Fibroblast of skin of back (primary cell): Measurements from ENCODE around the gene OR13C8. TPM values are rescaled to one million over a fixed set of nuclear protein-coding genes. Genes with fewer than 3 reads are reported as not detected.
A peak's percentile ranks its signal among the peaks of the same experiment; 100 is the strongest.
"Not testable (repeated sequence)": the region's sequence is repeated elsewhere in the genome, so short reads cannot be mapped to it uniquely, and the experiment has no call there.

Source experiments
- DNase-seq: peaks from one replicate; pipeline ENCODE4 v3.0.0-alpha.2; 2013
- polyA plus RNA-seq, 2 experiments: library from polyadenylated mRNA; unstranded; fragments of 120-200 nt; gene quantifications; one replicate each; pipeline ENCODE4 v1.2.1, GENCODE V29; 2013; ENCODE audit not compliant: insufficient read length in 2 of 2

OR13C8 gene
- not detected for polyA plus RNA-seq (2013, experiment 1 of 2; ENCODE audit: insufficient read length)
- not detected for polyA plus RNA-seq (2013, experiment 2 of 2; ENCODE audit: insufficient read length)

DNA sequence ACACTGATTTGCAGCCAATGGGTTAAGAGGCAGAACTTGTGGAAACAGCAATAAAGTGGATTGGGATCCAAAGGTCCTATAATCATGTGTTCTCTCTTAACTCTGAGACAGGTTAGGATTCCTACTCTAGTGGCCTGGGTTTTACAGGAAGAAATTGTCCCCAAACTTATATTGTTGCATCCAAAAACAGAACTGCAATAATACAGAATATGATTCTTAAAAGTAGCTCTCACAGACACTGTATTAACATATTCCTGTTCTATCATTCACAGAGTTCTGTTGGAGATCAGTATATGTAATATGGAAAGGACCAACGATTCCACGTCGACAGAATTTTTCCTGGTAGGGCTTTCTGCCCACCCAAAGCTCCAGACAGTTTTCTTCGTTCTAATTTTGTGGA lies at the start of gene OR13C8:
TSS of gene OR13C8 (plus strand) at position 301 of the 400 bp plus-strand sequence. CDS start at position 301, 0 bp downstream.
- no peak for DNase-seq

- not testable (repeated sequence) for DNase-seq
Measured at GRCh38 chr9:104520241-104520640, 48.7 kb upstream of the OR13C8 start.

DNA sequence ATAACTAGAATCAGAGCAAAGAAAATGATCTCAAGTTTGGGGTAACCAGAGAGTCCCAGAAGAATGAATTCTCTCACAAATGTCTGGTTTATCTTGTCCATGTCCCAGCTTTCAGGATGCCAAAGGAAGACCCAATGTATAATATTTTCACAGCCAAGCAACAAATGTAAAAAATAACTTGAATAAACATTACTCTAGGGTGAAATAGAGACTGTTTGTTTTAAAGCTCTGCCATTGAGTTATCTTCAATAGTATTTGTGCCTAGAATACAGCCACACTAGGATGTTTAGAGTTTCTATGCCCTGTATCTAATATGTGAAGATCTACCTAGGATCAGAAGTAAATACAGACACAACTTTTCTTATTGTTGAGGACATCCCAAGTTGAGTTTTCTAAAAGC lies 41.9 kb upstream of the OR13C8 start, which contains the start of gene OR13C4:
TSS of gene OR13C4 (minus strand) at position 101 of the 400 bp plus-strand sequence. CDS start at position 101, 0 bp downstream.
- no peak for DNase-seq

DNA sequence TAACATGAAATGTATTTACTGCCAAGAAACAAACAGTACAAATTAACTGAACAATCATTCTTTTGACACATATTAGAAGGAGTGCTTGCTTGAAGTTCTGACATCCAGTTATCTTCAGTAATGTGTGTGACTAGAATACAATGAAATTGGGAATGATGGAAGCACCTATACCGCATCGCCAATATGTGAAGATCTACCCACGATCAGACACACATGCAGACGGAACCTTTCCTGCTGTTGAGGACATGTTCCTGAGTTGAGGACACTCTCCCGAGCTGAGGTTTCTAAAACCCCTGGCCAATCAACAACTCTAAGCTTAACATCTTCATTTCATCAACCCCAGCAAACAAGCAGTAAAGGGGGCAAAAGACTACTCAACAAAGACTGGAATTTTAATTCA lies 32.2 kb upstream of the OR13C8 start, which contains the start of gene OR13C3:
TSS of gene OR13C3 (minus strand) at position 101 of the 400 bp plus-strand sequence. CDS start 133 bp downstream, outside the sequence.
- DNase-seq = no peak

GRCh38 chr9:104539275-104539674 lies 29.7 kb upstream of the OR13C8 start:
- DNase-seq = no peak

GRCh38 chr9:104544644-104545043 lies 24.3 kb upstream of the OR13C8 start:
- DNase-seq = no peak

GRCh38 chr9:104553261-104553660 lies 15.7 kb upstream of the OR13C8 start:
- peak; percentile 81 for DNase-seq

DNA sequence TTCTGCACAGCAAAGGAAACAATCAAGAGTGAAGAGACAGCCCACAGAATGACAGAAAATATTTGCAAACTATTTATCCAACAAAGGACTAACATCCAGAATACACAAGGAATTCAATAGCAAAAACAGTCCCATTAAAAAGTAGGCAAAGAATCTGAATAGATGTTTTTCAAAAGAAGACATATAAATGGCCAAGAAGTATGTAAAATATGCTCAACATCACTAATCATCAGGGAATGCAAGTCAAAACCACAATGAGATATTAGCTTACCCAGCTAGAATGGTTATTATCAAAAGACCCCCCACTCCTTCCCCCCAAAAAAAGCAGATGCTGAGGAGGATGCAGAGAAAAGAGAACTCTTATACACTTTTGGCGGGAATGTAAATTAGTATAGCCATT lies 13.4 kb upstream of the OR13C8 start:
- DNase-seq = peak; percentile 62

GRCh38 chr9:104556830-104557634 lies 11.9 kb upstream of the OR13C8 start:
- DNase-seq = no peak

GRCh38 chr9:104564358-104564757 lies 4.6 kb upstream of the OR13C8 start:
- no peak for DNase-seq

DNA sequence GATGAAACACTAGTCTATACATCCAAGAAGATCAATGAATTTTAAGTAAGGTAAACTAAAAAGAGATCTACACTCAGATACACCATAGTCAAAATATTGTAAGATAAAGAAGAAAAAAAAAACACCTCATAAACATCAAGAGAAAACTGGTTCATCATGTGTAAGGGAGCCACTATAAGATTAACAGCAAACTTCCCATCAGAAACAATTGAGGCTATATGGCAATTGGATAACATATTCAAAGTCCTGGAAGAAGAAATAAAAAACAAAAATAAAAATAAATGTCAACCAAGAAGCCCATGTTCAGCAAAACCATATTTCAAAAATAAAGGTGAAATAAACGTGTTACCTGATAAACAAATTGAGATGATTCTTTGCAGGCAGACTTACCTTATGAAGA lies 3.6 kb downstream of the OR13C8 start:
- DNase-seq = no peak

GRCh38 chr9:104575456-104575855 lies 6.5 kb downstream of the OR13C8 start:
- DNase-seq = no peak

GRCh38 chr9:104577263-104577662 lies 8.3 kb downstream of the OR13C8 start:
- no peak for DNase-seq

DNA sequence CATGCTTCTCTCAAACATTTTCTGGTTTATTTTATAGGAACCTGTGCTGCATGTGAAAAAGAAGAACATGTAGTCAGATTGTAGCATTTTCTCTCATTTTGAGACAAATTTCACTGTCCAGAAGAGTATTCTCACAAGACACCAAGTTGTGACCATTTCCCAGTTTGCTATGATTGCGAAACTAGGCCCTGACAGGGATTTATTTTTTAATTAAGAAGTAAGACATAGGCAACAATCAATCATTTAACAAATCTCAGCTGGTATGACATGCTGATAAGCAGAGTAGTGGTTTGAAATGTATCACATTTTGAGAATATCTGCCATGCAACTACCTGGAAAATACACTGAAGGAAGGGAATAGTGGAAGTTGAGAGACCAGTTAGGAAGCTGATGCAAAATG lies 11.6 kb downstream of the OR13C8 start:
- DNase-seq = no peak

DNA sequence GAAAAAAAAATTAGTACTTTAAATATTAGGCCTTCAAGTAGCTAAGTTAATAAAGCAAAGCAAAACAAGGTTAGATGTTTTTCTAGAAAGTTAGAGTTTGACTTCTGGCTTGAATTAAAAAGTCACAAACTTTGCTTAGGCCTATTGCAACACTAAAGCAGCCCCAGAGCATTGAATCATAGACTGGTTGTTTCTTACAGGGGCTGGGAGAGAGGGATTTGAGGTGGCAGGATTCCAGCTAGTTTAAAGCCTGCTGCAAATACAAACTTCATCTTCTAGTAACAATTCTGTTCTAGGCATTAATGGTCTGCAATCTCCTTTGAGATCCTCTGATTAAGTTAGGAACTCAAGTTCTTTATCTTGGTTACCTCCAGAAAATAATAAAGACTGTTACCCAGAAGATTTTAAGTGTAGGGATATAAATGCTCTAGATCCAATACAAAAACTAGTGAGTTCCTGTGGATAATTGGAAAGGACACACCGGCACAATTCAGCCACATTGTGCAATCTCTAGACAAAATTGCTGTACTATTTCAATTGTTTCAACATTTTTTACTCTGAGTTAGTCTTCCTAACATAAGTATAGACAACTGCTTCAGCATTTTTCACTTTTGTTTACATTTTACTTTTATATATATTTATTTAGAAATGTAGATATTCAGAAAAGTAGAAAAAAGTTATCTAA lies 17.7 kb downstream of the OR13C8 start:
- peak; percentile 32 for DNase-seq

GRCh38 chr9:104589626-104590025 lies 20.7 kb downstream of the OR13C8 start:
- no peak for DNase-seq

- DNase-seq = not testable (repeated sequence)
Measured at GRCh38 chr9:104598749-104599148, 29.8 kb downstream of the OR13C8 start.

DNA sequence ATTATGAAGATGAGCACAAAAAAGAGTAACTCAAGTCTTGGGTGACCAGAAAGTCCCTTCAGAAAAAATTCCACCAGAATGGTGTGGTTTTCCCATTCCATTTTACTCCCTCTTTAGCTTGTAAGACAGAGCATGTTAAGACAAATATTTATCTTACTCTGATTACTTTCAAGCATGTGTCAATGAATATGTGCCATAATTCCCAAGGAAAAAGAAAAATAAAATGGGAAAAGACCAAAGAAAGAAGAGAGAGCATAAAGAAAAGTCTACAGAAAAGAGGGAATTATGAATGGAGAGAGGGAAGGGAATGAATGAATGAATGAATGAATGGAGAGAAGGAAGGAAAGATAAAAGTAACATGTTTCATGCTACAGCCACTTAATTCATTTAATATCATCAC lies 30.3 kb downstream of the OR13C8 start, which contains the start of gene OR13C5:
TSS of gene OR13C5 (minus strand) at position 101 of the 400 bp plus-strand sequence. CDS start at position 101, 0 bp downstream.
- not testable (repeated sequence) for DNase-seq

GRCh38 chr9:104604801-104605200 lies 35.8 kb downstream of the OR13C8 start:
- no peak for DNase-seq

GRCh38 chr9:104605527-104605926 lies 36.6 kb downstream of the OR13C8 start, which contains the start of gene OR13C2:
Gene OR13C2 (minus strand): TSS chr9:104605627. CDS start chr9:104605627, 0 bp downstream.
- not testable (repeated sequence) for DNase-seq

DNA sequence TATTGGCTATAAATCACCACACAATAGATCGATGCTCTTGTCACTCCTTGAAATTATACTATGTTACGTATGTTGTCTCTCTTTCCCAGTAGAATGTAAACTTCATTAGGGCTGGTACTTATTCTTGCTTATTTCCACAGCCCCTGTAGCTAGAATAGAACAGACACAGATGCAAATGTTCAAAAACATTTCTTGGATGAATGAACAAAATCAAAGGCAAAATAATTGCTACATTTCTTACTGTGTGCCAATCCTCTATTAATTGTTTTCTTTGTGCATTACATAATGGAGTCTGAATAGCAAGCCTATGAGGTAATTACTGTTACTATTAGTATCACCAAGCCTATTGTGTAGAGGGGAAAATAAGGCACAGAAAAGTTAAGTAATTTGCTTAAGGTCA lies 37.2 kb downstream of the OR13C8 start:
- DNase-seq = no peak

- no peak for DNase-seq
Measured at GRCh38 chr9:104608336-104608735, 39.4 kb downstream of the OR13C8 start.

GRCh38 chr9:104611213-104611612 lies 42.2 kb downstream of the OR13C8 start:
- DNase-seq = no peak
